RWPE2 (cell line): Measurements from ENCODE around the gene UBE2Z.
"Not testable (repeated sequence)": the region's sequence is repeated elsewhere in the genome, so short reads cannot be mapped to it uniquely, and the experiment has no call there.

Experiments
- ATAC-seq: fragments of 200-7000 bp; cut with Tn5 transposase; 3 replicates; pipeline ENCODE4 v1.9.1; 2021; ENCODE audit warnings: low read depth
- DNase-seq: peaks from one replicate; pipeline ENCODE4 v3.0.0-alpha.2; 2020; ENCODE audit warnings: low spot score
- H3K27ac ChIP-seq: fragments of 450-650 bp; 2 replicates; pipeline ENCODE4 v1.5.1; 2017; ENCODE audit warnings: mild to moderate bottlenecking; ENCODE audit not compliant: poor library complexity, severe bottlenecking
- H3K27me3 ChIP-seq: fragments of 250-450 bp; sonication (Bioruptor Pico); 2 replicates; pipeline ENCODE4 v1.5.1; 2021; ENCODE audit warnings: mild to moderate bottlenecking, moderate library complexity; ENCODE audit not compliant: insufficient read depth, poor library complexity, severe bottlenecking
- H3K36me3 ChIP-seq: fragments of 250-450 bp; sonication (Bioruptor Pico); 2 replicates; pipeline ENCODE4 v1.5.1; 2020; ENCODE audit warnings: low read depth, mild to moderate bottlenecking, moderate library complexity
- H3K4me1 ChIP-seq: fragments of 250-450 bp; sonication (Bioruptor Pico); 2 replicates; pipeline ENCODE4 v1.5.1; 2021; ENCODE audit warnings: mild to moderate bottlenecking, moderate library complexity; ENCODE audit not compliant: insufficient read depth, poor library complexity, severe bottlenecking
- H3K4me3 ChIP-seq: fragments of 250-450 bp; sonication (Bioruptor Pico); 2 replicates; pipeline ENCODE4 v1.5.1; 2021; ENCODE audit warnings: mild to moderate bottlenecking, moderate library complexity; ENCODE audit not compliant: severe bottlenecking
- H3K9me3 ChIP-seq: fragments of 250-450 bp; sonication (Bioruptor Pico); 2 replicates; pipeline ENCODE4 v1.5.1; 2021; ENCODE audit warnings: mild to moderate bottlenecking, moderate library complexity; ENCODE audit not compliant: severe bottlenecking
- TF ChIP-seq, protein P1 (sequence below): fragments of 450-650 bp; IDR thresholded peaks from one replicate; pipeline ENCODE4 v1.5.1; 2017; ENCODE audit warnings: mild to moderate bottlenecking, moderate library complexity; ENCODE audit not compliant: poor library complexity, severe bottlenecking

The UBE2Z gene

DNA sequence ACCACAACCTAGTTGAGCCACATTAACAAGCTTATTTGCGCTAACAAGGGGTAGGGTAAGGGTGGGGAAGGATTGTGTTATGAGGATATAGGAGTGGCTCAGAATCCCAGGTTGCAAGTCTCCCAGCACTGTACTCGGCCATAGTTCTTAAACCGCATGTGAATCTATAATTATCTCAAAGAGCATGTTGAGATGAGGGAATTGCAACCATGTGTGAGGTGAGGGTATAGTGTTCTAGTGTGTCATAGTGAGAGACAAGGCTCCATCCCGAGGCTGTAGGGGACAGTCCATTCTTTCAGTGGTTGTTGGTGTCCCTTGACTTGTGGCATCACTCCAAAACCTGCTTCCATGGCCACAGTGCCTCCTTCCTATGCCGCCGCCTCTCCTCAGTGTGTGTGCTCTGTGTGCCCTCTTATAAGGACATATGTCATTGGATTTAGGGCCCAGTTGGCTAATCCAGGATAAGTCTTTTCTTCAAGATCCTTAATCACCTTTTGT lies 38.3 kb upstream of the UBE2Z start:
- Histone ChIP-seq H3K36me3 (no peaks in the 10 kb centered on the region), H3K27ac (no peak overlapping the region), H3K9me3 (no peaks in the 10 kb centered on the region), H3K27me3 (no peaks in the 10 kb centered on the region), H3K4me3 (no peak overlapping the region), H3K4me1 (no peaks in the 10 kb centered on the region)
- peak; percentile 29; the same call in 1 of the 3 replicates for ATAC-seq
- TF ChIP-seq, protein P1, sequence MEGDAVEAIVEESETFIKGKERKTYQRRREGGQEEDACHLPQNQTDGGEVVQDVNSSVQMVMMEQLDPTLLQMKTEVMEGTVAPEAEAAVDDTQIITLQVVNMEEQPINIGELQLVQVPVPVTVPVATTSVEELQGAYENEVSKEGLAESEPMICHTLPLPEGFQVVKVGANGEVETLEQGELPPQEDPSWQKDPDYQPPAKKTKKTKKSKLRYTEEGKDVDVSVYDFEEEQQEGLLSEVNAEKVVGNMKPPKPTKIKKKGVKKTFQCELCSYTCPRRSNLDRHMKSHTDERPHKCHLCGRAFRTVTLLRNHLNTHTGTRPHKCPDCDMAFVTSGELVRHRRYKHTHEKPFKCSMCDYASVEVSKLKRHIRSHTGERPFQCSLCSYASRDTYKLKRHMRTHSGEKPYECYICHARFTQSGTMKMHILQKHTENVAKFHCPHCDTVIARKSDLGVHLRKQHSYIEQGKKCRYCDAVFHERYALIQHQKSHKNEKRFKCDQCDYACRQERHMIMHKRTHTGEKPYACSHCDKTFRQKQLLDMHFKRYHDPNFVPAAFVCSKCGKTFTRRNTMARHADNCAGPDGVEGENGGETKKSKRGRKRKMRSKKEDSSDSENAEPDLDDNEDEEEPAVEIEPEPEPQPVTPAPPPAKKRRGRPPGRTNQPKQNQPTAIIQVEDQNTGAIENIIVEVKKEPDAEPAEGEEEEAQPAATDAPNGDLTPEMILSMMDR = no peak
- DNase-seq = no peak

DNA sequence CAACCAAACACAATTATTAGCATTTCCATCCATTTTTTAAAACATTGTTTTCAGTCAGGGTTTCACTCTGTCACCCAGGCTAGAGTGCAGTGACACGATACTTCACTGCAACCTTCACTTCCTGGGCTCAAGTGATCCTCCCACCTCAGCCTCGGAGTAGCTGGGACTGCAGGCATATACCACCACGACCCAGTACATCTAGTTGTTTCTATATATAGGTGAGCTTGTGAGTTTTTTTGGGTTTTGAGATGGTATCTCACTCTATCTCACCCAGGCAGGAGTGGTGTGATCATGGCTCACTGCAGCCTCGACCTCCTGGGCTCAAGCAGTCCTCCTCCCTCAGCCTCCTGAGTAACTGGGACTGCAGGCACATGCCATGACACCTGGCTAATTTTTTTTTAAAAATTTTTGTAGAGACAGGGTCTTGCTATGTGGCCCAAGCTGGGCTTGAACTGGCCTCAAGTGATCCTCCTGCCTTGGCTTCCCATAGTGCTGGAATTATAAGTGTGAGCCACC lies 37.1 kb upstream of the UBE2Z start:
- ATAC-seq (no peak), DNase-seq (no peak)
- TF ChIP-seq, protein P1 = no peak
- Histone ChIP-seq H3K9me3 (no peaks in the 10 kb centered on the region), H3K4me3 (no peak overlapping the region), H3K27me3 (no peaks in the 10 kb centered on the region), H3K4me1 (no peaks in the 10 kb centered on the region), H3K27ac (no peak overlapping the region), H3K36me3 (no peaks in the 10 kb centered on the region)

GRCh38 chr17:48871551-48872351 lies 36.5 kb upstream of the UBE2Z start:
- TF ChIP-seq, protein P1 = no peak
- Histone ChIP-seq H3K27ac (no peak overlapping the region), H3K4me3 (no peak overlapping the region), H3K27me3 (no peaks in the 10 kb centered on the region), H3K4me1 (no peaks in the 10 kb centered on the region), H3K9me3 (no peaks in the 10 kb centered on the region), H3K36me3 (no peaks in the 10 kb centered on the region)
- DNase-seq (no peak), ATAC-seq (no peak)

DNA sequence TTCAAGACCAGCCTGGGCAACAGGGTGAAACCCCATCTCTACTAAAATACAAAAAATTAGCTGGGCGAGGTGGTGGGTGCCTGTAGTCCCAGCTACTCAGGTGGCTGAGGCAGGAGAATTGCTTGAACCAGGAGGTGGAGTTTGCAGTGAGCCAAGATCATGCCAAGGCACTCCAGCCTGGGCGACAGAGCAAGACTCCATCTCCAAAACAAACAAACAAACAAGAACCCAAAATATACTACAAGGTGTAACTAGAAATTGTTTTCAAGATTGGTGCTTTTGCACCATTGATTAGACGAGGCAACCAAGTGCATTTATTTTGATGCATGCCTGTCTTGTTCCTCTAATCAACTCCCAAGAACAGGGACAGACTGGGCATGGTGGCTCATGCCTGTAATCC lies 35.8 kb upstream of the UBE2Z start:
- not testable (repeated sequence) for H3K4me1 ChIP-seq, H3K4me3 ChIP-seq, H3K36me3 ChIP-seq, H3K9me3 ChIP-seq, H3K27ac ChIP-seq, H3K27me3 ChIP-seq, DNase-seq, ATAC-seq

GRCh38 chr17:48873209-48873608 lies 35.0 kb upstream of the UBE2Z start:
- no peak for ATAC-seq

More at GRCh38 chr17:48873209-48873608, 35.0 kb upstream of the UBE2Z start:
- no peak overlapping the region for H3K27ac ChIP-seq
- H3K27me3 ChIP-seq = no peaks in the 10 kb centered on the region
- TF ChIP-seq, protein P1 = no peak
- no peak for DNase-seq
- H3K4me1 ChIP-seq = no peaks in the 10 kb centered on the region
- H3K36me3 ChIP-seq = no peaks in the 10 kb centered on the region
- no peaks in the 10 kb centered on the region for H3K9me3 ChIP-seq
- H3K4me3 ChIP-seq = no peak overlapping the region
